GM12875 (cell line): ENCODE data around the gene AQP12B.

Source experiments
- H3K4me3 ChIP-seq: one replicate; pipeline ENCODE4 v1.5.1; 2011; ENCODE audit warnings: low read depth, low read length, control low read depth
- CTCF ChIP-seq: IDR thresholded peaks from 2 replicates; pipeline ENCODE4 v1.5.1; 2011; ENCODE audit warnings: low read depth, mild to moderate bottlenecking, control low read depth, inconsistent platforms, low read length, moderate library complexity, borderline replicate concordance; ENCODE audit not compliant: insufficient read depth

The AQP12B gene

GRCh38 chr2:240727439-240727838 lies 44.8 kb upstream of the AQP12B start:
- TF ChIP-seq CTCF, result no peak
- no peak overlapping the region for H3K4me3 ChIP-seq

DNA sequence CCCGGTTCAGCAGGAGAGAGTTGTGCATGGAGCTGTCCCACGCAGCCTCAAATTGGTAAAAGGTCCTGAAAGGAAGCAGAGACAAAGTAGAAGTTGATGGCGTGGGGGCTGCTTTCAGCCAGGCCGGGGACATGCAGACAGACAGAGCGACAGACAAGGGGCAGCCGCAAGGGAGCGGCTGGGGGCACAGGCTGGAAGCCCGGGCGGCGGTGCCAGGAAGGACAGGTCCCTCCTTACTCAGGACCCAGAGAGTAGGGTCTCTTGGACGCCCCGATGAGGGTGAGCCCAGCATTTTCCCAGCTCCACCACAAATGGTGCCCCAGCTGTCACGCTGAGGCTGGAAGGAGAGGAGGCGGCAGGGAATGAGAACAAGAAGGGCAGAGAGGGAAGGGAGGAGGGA lies 44.2 kb upstream of the AQP12B start:
- TF ChIP-seq CTCF, result no peak
- no peak overlapping the region for H3K4me3 ChIP-seq

DNA sequence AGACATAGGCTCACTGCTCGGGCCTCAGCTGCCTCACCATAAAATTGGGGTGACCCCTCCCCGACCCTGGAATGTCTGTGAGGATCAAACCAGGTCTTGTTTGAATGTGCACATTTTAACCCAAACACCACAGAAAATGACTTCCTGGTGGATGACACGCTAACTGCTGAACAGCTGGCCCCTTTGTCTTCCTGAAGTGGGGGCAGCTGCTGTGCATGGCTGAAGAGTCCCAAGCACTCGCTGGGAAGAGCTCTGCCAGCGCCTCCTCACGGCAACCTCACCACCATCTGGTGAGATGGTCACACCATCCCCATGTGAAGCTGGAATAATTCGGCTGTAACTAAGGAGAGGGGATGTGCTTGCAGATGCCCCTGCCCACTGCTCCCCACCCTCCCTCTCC lies 43.0 kb upstream of the AQP12B start:
- no peak for TF ChIP-seq CTCF
- H3K4me3 ChIP-seq, result no peak overlapping the region

- no peak overlapping the region for H3K4me3 ChIP-seq
- TF ChIP-seq CTCF, result no peak
Measured at GRCh38 chr2:240725266-240725665, 42.6 kb upstream of the AQP12B start.

DNA sequence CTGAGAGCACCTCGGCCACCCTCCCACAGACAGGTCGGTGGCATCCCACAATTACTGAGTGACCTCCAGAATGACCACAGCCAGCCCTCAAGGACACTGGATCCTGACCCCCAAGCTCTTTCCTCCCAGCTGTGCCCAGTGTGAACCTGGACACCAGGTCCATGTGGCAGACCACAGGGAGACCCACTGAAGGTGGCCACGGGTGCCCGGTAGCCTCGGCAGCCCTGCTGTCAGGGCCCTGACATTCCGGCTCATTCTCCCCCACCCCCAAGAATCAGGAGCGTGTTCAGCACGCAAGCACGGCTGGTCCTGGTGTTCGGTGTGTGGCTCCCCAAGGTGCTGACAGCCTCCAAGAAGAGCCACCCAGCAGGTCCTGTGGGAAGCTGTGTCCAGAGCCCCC lies 41.7 kb upstream of the AQP12B start:
- H3K4me3 ChIP-seq, result no peak overlapping the region
- TF ChIP-seq CTCF, result no peak

DNA sequence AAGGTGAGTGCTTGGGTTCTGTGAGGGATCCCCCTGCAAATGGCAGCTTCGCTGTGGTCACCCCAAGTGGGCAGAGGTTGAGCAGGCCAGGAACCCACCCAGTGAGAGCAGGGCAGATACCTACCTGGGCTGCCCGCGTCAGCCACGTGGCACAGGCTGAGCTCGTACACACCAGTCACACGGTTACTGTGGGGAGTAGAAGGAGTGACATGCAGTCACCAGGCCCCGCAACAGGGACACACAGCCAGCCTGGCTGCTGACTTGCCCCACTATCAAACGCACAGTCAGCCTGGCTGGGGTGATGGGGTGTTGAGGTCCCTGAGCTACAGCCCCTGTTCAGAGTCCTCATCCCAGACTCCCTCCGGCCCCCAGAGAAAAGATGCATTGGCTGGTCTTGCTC lies 41.2 kb upstream of the AQP12B start:
- no peak overlapping the region for H3K4me3 ChIP-seq
- TF ChIP-seq CTCF, result no peak

DNA sequence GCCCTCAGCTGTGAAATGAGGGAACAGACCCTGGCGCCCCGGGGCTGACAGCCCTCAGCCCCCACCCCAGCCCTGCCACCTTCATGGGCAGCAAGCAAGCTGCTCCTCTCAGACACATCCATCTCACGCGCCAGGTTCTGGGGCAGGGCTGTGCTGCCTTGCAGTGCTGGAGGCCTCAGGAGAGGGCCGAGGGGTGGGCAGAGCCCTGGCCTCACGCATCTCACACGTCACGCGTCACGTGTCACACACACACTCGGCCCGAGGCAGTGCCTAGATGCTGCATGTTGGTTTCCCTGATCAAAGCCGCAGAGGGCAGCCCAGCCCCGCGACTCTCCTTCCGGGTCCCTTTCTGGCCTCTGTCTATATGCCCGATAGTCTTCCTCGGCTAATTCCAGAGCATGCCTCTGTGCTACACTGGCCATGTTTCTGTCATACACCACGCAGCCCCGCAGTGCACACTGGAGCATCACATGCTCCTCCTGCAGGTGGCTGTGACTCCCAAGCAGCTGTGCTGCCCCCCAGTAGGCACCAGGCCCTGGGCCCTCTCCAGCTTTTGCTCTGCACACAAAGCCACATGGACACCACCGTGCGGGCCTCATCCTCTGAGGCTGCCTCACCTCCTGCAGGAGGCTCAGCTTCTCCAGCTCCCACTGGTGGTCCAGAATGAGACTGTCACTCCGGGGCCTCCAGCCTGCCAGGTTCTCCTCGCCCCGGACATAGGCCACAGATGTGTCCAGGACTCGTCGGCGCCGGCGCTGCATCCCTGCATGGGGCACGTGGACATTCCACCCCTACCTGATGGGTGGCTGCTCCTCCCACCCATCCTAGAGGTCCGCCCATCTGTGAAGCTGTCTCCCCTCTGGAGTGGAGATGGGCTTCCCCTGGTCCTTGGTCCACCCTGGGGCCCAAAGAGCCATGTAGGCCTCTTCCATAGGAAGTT lies 40.4 kb upstream of the AQP12B start:
- H3K4me3 ChIP-seq, result no peak overlapping the region
- TF ChIP-seq CTCF, result no peak
